ENCODE results near the gene LPAR3. TPM values are rescaled to one million over a fixed set of nuclear protein-coding genes. Genes with fewer than 3 reads are reported as not detected.

Gene LPAR3
- total RNA-seq, 1 donor from 2014 or later: 18.7 TPM

- H3K4me3 ChIP-seq: no peak overlapping the region
- no peaks in the 10 kb centered on the region for H3K4me1 ChIP-seq
- H3K36me3 ChIP-seq: no peaks in the 10 kb centered on the region
- no peaks in the 10 kb centered on the region for H3K9me3 ChIP-seq
- TF ChIP-seq CTCF (IDR thresholded peaks at IDR 0.05) (no peak), POLR2A (IDR thresholded peaks at IDR 0.05) (no peak), POLR2AphosphoS5 (IDR thresholded peaks at IDR 0.05; ENCODE audit: insufficient read depth in 1 of 2, low read depth in 1 of 2) (no peak)
- intact Hi-C loops (cut with DNase I): no loop called here
- DNase-seq (ENCODE audit: extremely low spot score in 2 of 2): no peak
- no peak overlapping the region for H3K27ac ChIP-seq
- H3K27me3 ChIP-seq: no peaks in the 10 kb centered on the region
Measured at GRCh38 chr1:84795213-84795612, 97.8 kb downstream of the LPAR3 start.

- Histone ChIP-seq H3K36me3 (no peaks in the 10 kb centered on the region), H3K4me1 (no peaks in the 10 kb centered on the region), H3K9me3 (no peaks in the 10 kb centered on the region), H3K4me3 (no peak overlapping the region), H3K27me3 (no peaks in the 10 kb centered on the region), H3K27ac (no peak overlapping the region)
- TF ChIP-seq CTCF (IDR thresholded peaks at IDR 0.05) (no peak), POLR2AphosphoS5 (IDR thresholded peaks at IDR 0.05; ENCODE audit: insufficient read depth in 1 of 2, low read depth in 1 of 2) (no peak), POLR2A (IDR thresholded peaks at IDR 0.05) (no peak)
- no peak for DNase-seq (ENCODE audit: extremely low spot score in 2 of 2)
- intact Hi-C loops (cut with DNase I): no loop called here
Measured at GRCh38 chr1:84792421-84792820, 100.6 kb downstream of the LPAR3 start.

GRCh38 chr1:84789014-84789413 is 104.0 kb downstream of the LPAR3 start:
- DNase-seq (ENCODE audit: extremely low spot score in 2 of 2): no peak
- TF ChIP-seq POLR2AphosphoS5 (IDR thresholded peaks at IDR 0.05; ENCODE audit: insufficient read depth in 1 of 2, low read depth in 1 of 2): no peak
- TF ChIP-seq POLR2A (IDR thresholded peaks at IDR 0.05): no peak
- TF ChIP-seq CTCF (IDR thresholded peaks at IDR 0.05): no peak
- no peak overlapping the region for H3K4me3 ChIP-seq
- intact Hi-C loops (cut with DNase I): no loop called here
- no peak overlapping the region for H3K27ac ChIP-seq
- no peaks in the 10 kb centered on the region for H3K4me1 ChIP-seq
- H3K36me3 ChIP-seq: no peaks in the 10 kb centered on the region
- no peaks in the 10 kb centered on the region for H3K27me3 ChIP-seq
- no peaks in the 10 kb centered on the region for H3K9me3 ChIP-seq

- Histone ChIP-seq H3K27me3 (no peaks in the 10 kb centered on the region), H3K36me3 (no peaks in the 10 kb centered on the region), H3K4me3 (no peak overlapping the region), H3K9me3 (no peaks in the 10 kb centered on the region), H3K27ac (no peak overlapping the region), H3K4me1 (no peaks in the 10 kb centered on the region)
- TF ChIP-seq POLR2AphosphoS5 (IDR thresholded peaks at IDR 0.05; ENCODE audit: insufficient read depth in 1 of 2, low read depth in 1 of 2) (no peak), POLR2A (IDR thresholded peaks at IDR 0.05) (no peak), CTCF (IDR thresholded peaks at IDR 0.05) (no peak)
- intact Hi-C loops (cut with DNase I): no loop called here
- no peak for DNase-seq (ENCODE audit: extremely low spot score in 2 of 2)
Measured at GRCh38 chr1:84785271-84786036, 107.6 kb downstream of the LPAR3 start.

- Histone ChIP-seq H3K36me3 (no peaks in the 10 kb centered on the region), H3K27ac (no peak overlapping the region), H3K4me3 (no peak overlapping the region), H3K9me3 (no peaks in the 10 kb centered on the region), H3K27me3 (no peaks in the 10 kb centered on the region), H3K4me1 (peaks cover 6% of the 10 kb centered on the region)
- intact Hi-C loops (cut with DNase I): no loop called here
- TF ChIP-seq POLR2A (IDR thresholded peaks at IDR 0.05): no peak
- TF ChIP-seq POLR2AphosphoS5 (IDR thresholded peaks at IDR 0.05; ENCODE audit: insufficient read depth in 1 of 2, low read depth in 1 of 2): no peak
- TF ChIP-seq CTCF (IDR thresholded peaks at IDR 0.05): no peak
- DNase-seq (ENCODE audit: extremely low spot score in 2 of 2): no peak
Measured at GRCh38 chr1:84782881-84783280, 110.1 kb downstream of the LPAR3 start.
